HG03460 (cell line): ENCODE data around the gene SLC24A3.
"Not testable (repeated sequence)": the region's sequence is repeated elsewhere in the genome, so short reads cannot be mapped to it uniquely, and the experiment has no call there.

ENCODE experiments used
- ATAC-seq: cut with Tn5 transposase; IDR thresholded peaks from one replicate; pipeline ENCODE4 v1.9.1; 2021; ENCODE audit not compliant: unreplicated experiment

The SLC24A3 gene

DNA sequence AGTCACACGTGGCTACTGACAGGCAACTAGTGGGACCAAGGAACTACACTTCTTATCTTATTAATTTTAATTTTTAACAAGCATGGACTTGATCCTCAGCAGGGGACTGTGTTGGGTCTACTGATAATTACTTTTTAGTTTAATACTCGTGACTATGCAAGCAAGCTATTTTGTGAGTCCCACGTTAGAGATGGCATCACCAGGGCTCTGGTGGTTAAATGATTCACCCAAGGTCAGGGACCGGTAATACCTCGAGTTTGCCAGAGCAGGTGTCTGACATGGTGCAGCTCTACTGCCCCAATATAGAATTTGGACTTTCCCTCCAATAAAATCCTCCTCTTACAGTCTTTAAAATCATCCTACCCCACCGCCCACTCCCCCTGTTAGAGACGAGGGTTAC is 447.0 kb downstream of the SLC24A3 start:
- ATAC-seq = peak; percentile 48

DNA sequence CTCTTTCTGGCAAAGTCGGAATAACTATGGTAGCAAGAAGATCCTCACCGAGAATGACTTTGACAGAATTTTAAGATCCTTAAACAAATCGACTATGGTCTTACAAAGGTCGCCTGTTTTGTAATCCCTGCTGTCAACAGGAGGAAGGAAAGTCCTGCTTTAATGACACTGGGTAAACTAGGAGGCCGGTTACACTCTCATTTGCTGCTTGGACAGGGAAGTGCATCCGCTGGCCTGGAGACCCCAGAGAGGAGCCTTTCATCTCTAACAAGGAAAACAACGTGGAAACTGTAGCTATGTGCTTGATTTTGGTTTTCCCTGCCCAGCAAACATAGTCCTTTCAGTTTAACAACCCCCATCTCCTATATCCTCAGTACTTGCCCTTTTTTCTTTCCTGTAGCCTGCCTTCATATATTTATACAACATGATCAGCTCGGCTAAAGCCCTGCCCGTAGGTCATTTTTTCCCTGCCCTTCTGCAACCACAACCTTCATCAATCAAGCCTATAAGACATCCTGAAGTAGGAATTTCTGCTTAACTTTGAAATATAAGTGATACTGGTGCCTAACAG is 448.5 kb downstream of the SLC24A3 start:
- ATAC-seq = no peak

DNA sequence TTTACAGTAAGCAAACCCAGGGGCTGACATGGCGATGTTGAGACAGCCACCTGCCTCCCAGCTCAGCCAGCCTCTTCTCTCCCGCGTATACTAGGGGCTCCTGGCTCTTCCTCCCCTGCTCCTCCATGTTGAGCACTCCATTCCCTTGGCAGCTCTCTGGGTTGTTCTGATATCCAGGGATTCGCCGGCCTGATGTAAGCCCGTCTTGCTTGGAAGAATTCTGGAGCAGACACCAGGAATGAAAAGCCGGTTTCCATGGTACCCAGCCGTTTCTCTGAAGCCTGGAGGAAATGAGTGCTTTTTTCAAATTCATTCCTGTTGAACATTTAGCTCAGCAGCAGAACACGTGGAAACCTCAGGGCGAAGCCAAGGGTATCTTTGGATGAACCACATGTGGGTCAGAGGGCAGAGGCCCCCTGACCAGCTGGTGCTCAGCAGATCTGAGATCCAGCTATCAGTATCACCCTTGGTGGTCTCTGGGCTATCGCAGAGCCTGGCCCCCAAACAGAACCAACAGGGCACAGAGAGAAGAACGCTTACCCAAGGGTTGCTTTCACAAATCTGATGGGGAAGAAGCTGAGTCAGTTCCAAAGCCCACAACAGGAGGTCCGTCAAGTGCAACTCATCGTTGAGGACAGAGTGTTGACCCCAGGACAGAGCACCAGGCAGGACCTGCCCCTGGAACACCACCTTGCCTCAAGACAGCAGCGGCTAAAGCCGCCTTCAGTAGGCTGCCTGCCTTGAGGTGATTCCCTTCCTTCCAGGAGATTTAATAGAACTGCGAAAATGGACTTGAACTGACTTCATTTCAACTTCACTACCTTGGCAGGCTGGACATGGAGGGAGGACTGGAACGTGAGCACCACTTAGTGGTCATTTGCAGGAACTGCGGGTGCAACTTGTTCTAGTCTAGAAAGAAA is 449.5 kb downstream of the SLC24A3 start:
- no peak for ATAC-seq

DNA sequence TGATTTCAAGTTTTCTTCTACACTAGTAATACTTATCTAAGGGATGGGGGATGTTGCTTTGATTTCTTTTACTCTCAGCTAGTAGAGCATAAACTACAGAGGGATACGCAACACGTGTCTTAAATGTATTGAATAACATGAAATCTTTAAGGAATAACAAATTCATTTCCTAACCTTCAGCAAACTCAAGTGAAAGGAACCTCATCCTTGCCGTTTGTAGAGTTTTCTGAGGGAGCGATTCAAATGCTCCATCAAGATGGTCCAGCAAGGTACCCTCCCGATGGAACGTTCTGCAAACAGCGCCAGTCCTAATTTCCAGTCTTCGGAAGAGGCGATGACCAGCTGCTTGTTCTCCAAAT is 450.2 kb downstream of the SLC24A3 start:
- no peak for ATAC-seq

DNA sequence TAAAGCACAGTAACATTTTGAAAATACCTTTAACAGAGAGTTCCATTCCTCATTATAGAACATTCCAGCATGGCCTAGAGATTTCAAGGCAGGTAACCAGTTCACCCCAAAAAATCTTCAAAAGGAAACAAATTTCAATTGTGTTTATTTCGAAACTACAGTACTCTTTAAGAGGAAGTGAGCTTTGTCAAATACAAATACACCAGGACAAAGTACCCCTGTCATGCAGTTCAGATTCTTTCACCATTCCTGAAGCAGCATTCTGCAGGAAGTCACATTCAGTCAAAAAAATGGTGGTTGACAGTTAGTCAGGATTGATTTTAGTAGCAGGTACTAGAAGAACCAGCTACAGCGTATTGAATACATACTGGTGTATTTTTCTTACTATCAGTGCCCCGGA is 456.0 kb downstream of the SLC24A3 start:
- no peak for ATAC-seq

DNA sequence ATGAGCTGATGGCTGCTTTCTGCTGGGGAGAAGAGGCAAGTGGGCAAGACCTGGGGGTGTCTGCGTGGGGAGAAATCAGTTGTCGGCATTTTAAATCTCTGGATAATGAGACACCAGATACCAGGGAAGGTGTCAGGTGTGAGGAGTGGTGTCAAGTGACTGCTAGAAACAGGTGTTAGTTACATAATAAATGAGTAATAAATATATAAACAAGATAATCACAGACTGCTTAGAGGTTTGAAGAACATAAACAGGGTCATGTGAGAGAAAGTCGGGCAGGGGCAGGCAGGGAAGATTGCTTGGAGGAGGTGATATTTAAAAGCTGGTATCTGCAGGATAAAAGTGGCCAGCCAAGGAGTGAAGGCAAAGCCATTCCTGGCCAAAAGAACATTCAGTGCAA is 458.4 kb downstream of the SLC24A3 start:
- ATAC-seq = no peak

DNA sequence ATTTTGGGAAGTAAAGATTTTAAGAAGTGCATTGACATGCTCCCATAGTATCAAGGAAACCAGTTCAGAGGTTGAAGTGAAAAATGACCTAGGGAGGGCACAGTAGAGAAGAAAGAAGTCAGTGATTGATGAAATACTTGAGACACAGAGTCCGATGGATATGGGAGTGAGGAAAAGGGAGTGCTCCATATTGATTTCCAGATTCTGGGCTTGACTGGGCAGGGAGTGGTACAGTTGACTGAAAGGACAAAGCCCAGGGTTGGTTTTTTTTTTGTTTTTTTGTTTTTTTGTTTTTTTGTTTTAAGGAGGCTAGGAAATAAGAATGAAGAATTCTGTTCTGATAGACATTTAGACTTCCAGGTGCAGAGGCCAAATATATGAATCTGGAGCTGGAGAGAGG is 458.9 kb downstream of the SLC24A3 start:
- ATAC-seq = no peak

DNA sequence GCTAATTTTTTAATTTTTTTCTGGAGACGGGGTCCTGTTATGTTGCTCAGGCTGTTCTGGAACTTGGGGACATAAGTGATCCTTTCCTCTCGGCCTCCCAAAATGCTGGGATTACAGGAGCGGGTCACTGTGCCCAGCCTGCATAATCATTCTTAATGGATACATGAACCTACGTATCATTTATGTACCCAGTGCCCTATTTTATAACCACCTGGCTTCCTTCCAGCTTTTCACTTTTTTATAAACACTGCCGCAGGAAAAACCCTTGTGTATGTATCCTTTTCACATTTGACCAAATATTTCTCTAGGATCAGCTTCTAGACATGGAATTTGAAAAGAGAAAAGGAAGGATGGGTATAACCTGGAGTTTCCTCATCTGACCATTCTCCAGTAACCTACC is 460.1 kb downstream of the SLC24A3 start:
- ATAC-seq = no peak

DNA sequence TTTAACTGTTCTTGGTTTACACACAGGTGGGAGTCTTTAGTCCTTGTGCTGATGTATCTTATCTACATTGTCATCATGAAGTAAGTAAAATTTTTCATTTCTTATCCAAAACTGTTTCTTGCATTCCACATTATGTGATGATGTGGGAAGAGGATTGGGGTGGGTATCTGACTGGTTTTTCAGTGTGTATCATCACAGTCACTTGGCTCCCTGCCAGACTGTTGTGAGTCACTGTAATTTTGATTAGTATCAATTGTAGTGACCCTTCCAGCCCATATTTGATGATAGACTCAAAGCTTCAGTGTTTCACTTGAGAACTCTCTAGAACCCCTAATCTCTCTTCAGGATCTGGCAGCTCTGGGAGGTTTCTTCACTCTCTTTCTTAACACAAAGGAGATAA is 461.1 kb downstream of the SLC24A3 start:
- ATAC-seq = no peak

DNA sequence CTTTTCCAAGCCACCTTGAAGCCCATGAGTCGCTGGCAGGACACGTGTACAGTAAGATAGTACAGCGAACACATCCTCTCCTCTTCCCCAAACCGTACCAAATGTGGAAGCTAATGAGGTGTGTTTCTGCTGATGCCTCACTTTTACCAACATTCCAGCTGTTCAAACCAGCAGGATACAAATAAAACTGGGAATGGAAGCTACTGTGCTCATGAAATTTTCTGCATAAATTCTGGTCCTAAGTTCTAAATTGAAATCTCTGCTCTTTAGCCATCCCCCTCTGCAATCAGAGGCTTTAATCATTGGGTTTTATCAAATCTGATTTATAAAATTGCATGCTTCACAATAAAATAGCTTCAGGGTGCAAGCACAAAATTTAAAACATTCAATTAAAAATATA is 463.8 kb downstream of the SLC24A3 start:
- ATAC-seq = no peak

DNA sequence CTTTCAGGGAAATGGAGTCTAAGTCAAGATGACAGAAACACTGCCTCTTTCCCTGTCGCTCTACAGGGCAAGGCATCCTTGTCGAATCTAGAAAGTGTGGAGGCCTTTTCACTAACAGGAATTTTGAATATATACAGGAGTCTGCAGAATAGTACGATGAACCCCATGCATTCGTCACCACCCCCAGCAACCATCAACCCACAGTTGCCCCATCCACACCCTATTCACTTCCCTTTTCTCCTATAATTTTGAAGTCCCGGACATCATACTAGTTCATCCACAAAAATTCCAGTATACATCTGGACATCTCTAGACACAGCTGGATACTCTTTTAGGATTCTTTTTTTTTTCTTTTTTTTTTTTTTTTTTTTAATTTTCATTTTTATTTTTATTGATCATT is 464.9 kb downstream of the SLC24A3 start:
- ATAC-seq = no peak

DNA sequence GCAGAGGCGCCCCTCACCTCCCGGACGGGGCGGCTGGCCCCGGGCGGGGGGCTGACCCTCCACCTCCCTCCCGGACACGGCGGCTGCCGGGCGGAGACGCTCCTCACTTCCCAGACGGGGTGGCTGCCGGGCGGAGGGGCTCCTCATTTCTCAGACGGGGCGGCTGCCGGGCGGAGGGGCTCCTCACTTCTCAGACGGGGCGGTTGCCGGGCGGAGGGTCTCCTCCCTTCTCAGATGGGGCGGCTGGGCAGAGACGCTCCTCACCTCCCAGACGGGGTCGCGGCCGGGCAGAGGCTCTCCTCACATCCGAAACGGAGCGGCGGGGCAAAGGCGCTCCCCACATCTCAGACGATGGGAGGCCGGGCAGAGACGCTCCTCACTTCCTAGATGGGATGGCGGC is 466.1 kb downstream of the SLC24A3 start:
- not testable (repeated sequence) for ATAC-seq

DNA sequence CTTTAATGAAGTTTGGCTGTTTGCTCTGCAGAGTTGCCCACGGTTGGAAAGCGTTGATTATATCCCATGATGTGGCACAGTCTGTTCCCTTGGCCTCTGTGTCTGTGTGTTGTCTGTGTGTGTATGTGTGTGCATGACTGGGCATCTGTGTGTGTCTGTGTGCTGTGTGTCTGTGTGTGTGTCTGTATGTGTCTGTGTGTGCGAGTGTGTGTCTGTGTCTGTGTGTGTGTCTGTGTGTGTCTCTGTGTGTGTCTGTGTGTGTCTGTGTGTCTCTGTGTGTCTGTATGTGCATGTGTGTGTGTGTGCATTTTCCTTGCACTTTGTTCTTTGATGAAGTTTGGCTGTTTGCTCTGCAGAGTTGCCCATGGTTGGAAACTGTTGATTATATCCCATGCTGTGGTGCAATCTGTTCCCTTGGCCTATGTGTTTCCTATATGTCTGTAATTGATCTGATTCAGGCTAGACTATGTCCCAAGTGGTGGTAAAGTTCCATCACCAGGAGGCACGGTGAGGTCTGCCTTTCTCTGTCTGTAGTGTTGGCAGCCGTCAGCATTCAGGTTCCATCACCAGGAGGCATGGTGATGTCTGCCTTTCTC is 467.6 kb downstream of the SLC24A3 start:
- ATAC-seq = no peak

DNA sequence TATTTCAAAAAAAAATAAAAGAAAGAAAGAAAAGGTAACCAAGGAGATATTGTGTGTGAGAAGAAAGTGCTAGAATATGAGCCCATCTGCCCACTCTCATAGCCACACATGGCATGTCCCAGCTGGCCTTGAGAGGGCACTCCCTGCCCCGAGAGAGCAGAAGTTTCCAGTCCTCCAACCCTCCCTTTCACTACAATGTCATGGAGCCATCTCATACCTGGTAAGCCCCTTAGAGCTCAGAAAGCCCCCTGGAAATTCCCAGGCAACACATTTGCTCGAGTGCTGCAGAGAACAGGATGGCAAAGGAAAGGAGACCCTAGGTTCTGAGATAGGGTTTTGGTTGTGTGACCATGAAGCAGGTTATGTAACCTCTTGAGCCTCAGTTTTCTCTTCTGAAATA is 469.8 kb downstream of the SLC24A3 start:
- no peak for ATAC-seq

DNA sequence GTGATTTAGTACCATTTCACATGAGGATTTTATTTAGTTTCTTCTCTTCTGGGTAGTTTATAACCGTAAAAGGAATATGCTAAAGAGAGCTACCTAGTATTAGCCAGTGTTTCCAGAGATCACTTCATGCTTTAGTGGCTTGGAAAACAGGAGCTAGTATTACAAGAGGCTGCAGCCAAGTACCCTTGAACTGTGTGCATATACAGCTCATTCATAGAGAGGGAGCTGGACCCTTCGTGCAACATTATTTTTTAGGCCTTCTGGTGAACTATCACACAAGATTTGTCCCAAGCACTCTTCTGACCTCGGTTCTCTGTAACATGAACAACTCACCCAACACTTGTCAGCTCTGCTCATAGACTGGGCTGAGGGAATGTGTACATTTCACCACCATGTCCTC is 470.7 kb downstream of the SLC24A3 start:
- no peak for ATAC-seq

DNA sequence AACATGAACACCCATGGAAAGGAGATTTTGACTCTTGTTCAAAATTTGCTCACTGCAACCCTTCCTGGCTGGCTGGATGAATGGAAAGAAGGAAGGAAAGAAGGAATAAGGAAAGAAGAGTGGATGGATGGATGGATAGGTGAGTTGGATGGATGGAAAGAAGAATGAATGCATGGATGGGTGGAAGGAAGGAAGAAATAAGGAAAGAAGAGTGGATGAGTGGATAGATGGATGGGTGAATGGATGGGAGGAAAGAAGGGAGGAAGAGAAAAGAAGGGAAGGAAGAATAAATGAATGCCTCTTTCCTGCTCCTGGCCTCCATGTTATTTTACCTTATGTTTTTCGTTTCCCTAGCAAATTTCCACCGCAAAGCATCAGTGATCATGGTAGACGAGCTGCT is 471.4 kb downstream of the SLC24A3 start:
- no peak for ATAC-seq

DNA sequence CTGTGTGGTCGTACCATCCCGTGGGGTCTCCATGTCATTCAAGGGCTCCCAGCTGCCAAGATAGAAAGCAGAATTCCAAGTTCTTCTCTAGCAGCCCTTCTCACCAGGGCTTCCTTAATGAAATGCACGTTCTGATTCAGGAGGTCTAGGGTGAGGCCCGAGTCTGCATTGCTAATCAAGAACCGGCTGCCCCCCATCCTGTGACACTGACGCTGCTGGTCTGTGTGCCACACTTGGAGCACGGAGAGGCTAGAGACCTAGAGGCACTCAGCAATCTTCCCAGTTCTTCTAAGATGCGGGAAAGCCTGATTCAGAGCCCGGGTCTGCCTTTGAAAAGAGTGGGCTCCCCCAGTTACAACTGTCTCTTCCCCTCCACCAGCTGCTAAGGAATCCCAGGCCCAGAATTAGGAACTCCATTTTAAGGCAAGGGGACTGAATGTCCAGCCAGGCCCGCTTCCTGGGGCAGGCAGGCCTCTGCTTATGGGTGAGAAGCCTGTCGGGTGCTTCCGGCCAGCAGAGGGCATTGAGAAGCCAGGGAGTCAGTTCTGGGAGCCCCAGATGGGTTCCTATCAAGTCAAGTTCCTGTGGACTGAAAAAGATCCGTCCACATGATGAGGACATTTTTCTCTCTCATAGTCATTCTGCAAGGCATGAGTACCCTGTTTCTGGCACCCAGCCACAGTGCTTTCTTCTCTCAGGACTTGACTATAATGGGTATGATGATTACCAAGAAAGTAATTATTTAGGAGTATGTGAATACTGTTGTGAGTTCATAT is 475.8 kb downstream of the SLC24A3 start:
- no peak for ATAC-seq

DNA sequence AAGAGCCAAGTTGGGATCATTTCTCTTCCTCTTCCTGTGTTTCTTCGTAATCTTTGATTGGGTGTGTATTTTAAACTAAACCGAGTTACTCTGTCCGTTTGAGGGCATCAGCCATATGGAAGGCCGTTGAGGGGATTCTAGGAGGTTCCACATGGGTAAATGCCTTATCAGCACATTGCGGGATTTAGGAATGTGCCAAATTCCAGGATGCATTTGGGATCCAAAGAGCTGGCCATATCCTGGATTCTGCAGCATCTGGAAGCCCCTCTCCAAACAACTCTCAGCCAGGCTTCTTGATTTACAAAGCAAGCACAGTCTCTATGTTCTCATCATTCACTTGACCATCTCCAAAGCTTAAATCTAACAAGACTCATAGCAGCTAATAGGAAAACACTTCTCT is 478.0 kb downstream of the SLC24A3 start:
- no peak for ATAC-seq

DNA sequence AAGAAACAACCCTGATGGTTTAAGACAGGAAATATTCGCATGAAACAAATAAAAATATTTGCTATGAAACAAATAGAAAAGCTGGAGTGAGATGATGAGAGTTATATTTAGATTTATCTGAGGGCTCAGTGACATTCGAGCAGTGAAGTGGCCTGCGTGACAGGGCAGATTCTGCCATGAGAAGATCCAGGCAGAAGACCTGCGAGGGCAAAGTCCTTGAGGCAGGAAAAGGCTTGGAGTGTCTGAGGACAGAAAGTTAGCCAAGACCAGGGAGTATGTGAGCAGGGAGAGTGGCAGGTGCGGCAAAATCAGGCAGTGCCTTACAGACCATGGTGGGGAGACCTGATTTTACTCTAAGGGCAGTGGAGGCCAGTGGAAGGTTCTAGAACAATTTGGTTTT is 478.7 kb downstream of the SLC24A3 start:
- no peak for ATAC-seq

DNA sequence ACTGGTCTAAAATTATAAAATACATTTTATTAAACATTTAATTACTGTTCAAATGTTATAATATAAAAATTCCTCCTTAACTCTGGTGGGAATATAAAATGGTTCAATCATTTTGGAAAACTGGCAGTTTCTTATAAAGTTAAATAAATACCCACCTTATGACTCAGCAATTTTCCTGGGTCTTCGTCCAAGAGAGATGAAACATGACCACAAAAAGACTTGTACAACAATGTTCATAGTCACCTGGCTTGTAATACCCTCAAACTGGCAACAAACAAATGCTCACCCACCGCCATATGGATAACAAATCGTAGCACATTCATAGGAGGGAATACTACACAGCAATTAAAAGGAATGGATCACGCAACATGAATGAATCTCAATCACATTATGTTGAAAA is 479.7 kb downstream of the SLC24A3 start:
- ATAC-seq = no peak

DNA sequence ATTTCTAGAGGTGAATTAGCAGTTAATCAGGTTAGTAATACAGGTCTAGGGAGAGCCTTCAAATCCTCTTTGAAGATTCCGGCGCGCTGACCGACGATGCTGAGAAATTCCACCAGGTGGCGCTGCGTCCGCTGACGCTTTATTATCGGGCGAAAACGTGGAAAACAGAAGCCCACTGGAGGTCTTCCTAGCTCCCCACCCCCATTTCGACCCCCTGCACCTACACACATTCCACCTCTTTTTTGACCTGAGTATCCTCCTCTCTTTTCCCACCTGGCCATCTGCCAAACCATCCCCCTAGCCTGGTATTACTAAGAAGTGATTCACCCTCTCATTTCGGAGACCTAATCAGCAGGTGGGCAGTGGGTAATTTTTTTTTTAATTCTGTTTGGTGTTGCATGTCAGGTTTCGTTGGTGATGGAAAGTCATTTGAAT is 480.3 kb downstream of the SLC24A3 start:
- ATAC-seq = no peak

DNA sequence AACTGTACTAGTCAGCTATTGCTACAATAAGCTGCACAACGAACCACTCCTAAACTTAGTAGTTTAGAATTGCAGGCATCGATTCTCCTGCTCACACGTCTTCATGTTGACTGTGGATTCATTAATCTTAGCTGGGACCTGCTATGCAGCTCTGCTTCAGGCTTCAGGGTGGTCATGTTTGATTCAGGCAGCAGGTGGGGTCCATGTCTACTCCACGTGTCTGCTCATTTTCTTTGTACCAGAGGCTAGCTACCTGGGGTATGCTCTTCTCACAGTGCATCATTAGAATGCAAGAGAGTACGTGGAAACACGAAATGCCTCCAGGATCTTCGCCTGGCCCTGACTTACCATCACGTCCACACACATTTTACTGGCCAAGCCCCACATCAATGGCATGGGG is 481.1 kb downstream of the SLC24A3 start:
- no peak for ATAC-seq
